Endothelial cell of umbilical vein (primary cell): ENCODE measurements around the gene DCHS2.

ENCODE experiments used
- CTCF ChIP-seq, 2 donors: IDR thresholded peaks; 1 replicate in 1 of 2; 2 replicates in 1 of 2; pipeline ENCODE4 v1.5.1; 2011; ENCODE audit warnings: low read length in 2 of 2, mild to moderate bottlenecking in 2 of 2, moderate library complexity in 2 of 2, control low read depth in 1 of 2, inconsistent platforms in 1 of 2, low read depth in 1 of 2; ENCODE audit not compliant: insufficient read depth in 1 of 2; ENCODE audit errors: extremely low read depth in 1 of 2
- EZH2 ChIP-seq: IDR thresholded peaks from 2 replicates; pipeline ENCODE4 v1.6.1; 2012; ENCODE audit warnings: borderline replicate concordance, low read depth, mild to moderate bottlenecking, moderate library complexity, low read length, inconsistent platforms; ENCODE audit not compliant: severe bottlenecking
- POLR2A ChIP-seq: IDR thresholded peaks from 2 replicates; pipeline ENCODE4 v1.6.1; 2012; ENCODE audit warnings: low read depth, mild to moderate bottlenecking, control low read depth, low read length
- POLR2AphosphoS5 ChIP-seq: IDR thresholded peaks from 2 replicates; pipeline ENCODE4 v1.6.1; 2012; ENCODE audit warnings: low read depth, mild to moderate bottlenecking, control low read depth, low read length, moderate library complexity; ENCODE audit not compliant: insufficient read depth

- TF ChIP-seq CTCF (IDR thresholded peaks at IDR 0.05; ENCODE audit: extremely low read depth in 1 of 2, insufficient read depth in 1 of 2, low read depth in 1 of 2, low read length in 2 of 2) (no peak), POLR2A (no peak), EZH2 (no peak), POLR2AphosphoS5 (no peak)
Measured at GRCh38 chr4:154208424-154208823, 283.2 kb downstream of the DCHS2 start.
